Spleen (tissue), 11 donors: ENCODE results near the gene SIAH1. TPM values are rescaled to one million over a fixed set of nuclear protein-coding genes. Genes with fewer than 3 reads are reported as not detected.
A peak's percentile ranks its signal among the peaks of the same experiment; 100 is the strongest.

Source experiments
- DNase-seq: peaks from one replicate; pipeline ENCODE4 v3.0.0-alpha.2; 2020
- H3K27ac ChIP-seq, 8 donors: fragments of 200-600 bp; sonication (generic) in 7 of 8; 1 replicate in 4 of 8; 2 replicates in 4 of 8; pipeline versions ENCODE4 v1.5.0 to v1.8.0; 2016 to 2021; ENCODE audit warnings: inconsistent platforms in 4 of 8, mild to moderate bottlenecking in 4 of 8, moderate library complexity in 1 of 8
- H3K27me3 ChIP-seq, 7 donors: fragments of 200-600 bp; sonication (generic) in 6 of 7; replicated peaks in 1 of 7; 1 replicate in 4 of 7; 2 replicates in 3 of 7; pipeline versions ENCODE4 v1.5.0 to v1.8.0; 2016 to 2021; ENCODE audit warnings: inconsistent platforms in 3 of 7, mild to moderate bottlenecking in 1 of 7
- H3K36me3 ChIP-seq, 6 donors: fragments of 200-600 bp; sonication (generic) in 5 of 6; 1 replicate in 4 of 6; 2 replicates in 2 of 6; pipeline versions ENCODE4 v1.5.0 to v1.8.0; 2016 to 2021; ENCODE audit warnings: inconsistent platforms in 2 of 6
- H3K4me1 ChIP-seq, 6 donors: fragments of 200-600 bp; sonication (generic) in 5 of 6; 1 replicate in 3 of 6; 2 replicates in 3 of 6; pipeline versions ENCODE4 v1.5.0 to v1.8.0; 2016 to 2021; ENCODE audit warnings: inconsistent platforms in 3 of 6
- H3K4me3 ChIP-seq, 8 donors: fragments of 200-600 bp; sonication (generic) in 7 of 8; 1 replicate in 4 of 8; 2 replicates in 4 of 8; pipeline versions ENCODE4 v1.5.0 to v1.8.0; 2016 to 2021; ENCODE audit warnings: inconsistent platforms in 4 of 8, mild to moderate bottlenecking in 4 of 8, moderate library complexity in 2 of 8
- H3K9me3 ChIP-seq, 8 donors: fragments of 200-600 bp; sonication (generic) in 7 of 8; 1 replicate in 4 of 8; 2 replicates in 4 of 8; pipeline versions ENCODE4 v1.5.0 to v1.8.0; 2016 to 2021; ENCODE audit warnings: inconsistent platforms in 4 of 8
- CTCF ChIP-seq, 11 experiments: fragments of 200-600 bp in 7 of 11; fragments of 450-650 bp in 4 of 11; sonication (generic) in 4 of 11; IDR thresholded peaks in 8 of 11; conservative IDR thresholded peaks in 3 of 11; 1 replicate in 7 of 11; 2 replicates in 4 of 11; pipeline versions ENCODE4 v1.4.0 to v1.8.0; 2016 to 2021; ENCODE audit warnings: antibody characterized with exemption in 11 of 11, inconsistent platforms in 4 of 11, mild to moderate bottlenecking in 1 of 11
- POLR2A ChIP-seq, 3 donors: fragments of 450-650 bp; IDR thresholded peaks; one replicate each; pipeline ENCODE4 v1.5.1; 2017; ENCODE audit warnings: antibody characterized with exemption in 3 of 3, mild to moderate bottlenecking in 1 of 3
- POLR2AphosphoS5 ChIP-seq, 3 donors: sonication (generic); formaldehyde crosslinking; IDR thresholded peaks; one replicate each; pipeline ENCODE4 v1.5.1; 2017; ENCODE audit warnings: antibody characterized with exemption in 3 of 3
- WGBS, 5 donors: extraction: QIAGEN DNeasy Blood & Tissue Kit in 3 of 5; methylation state at CpG; one replicate each; pipeline versions ENCODE4 v1.1.5 to v1.1.7; 2013 to 2018; 5-methylcytosine and 5-hydroxymethylcytosine counted together
- intact Hi-C: fragments of 100-400 bp; cut with DNase I; formaldehyde crosslinking; loops from one replicate; pipeline ENCODE4 v1.15.0; 2023; ENCODE audit warnings: low total_unique reads
- polyA plus RNA-seq, 3 donors: library from polyadenylated mRNA; stranded (reverse); fragments of 200-250 nt; gene quantifications; one replicate each; pipeline ENCODE4 v1.2.1, GENCODE V29; 2013
- total RNA-seq, 7 donors: library from RNA; depleted of rRNA in 3 of 7; stranded (reverse); fragments of >200 nt in 3 of 7; fragmentation: NEBNext Ultra II Directional in 4 of 7; extraction: Animal tissue kit (Norgen Biotek cat#: 25700) in 4 of 7; gene quantifications; one replicate each; pipeline versions ENCODE4 v1.1.0 to v1.2.1, GENCODE V29; 2016 to 2021
- donor health status: healthy with polysubstance abuse.
- donor health status: DM: no; HTN: no; CAD: no; lungs with moderate emphysema.
- donor health status: DM: no; HTN: no; CAD: no.
- donor health status: Bipolar disorder and iron deficiency.
- donor health status: healthy.
- donor health status: DM: no; HTN: no; CAD: no.
- donor health status: DM: yes; HTN: yes; CAD: no.

Gene SIAH1
- total and polyA plus RNA-seq, 10 donors: 11.9 to 32.6 (median 25.5) TPM

GRCh38 chr16:48323783-48324775 lies 61.1 kb downstream of the SIAH1 start:
- Histone ChIP-seq H3K4me1 (peaks cover 2 to 21% (median 6%) of the 10 kb centered on the region in 6 donors), H3K4me3 (no peak overlapping the region), H3K27me3 (no peaks in the 10 kb centered on the region), H3K9me3 (no peaks in the 10 kb centered on the region), H3K36me3 (peaks cover 0 to 65% (median 7%) of the 10 kb centered on the region in 6 donors), H3K27ac (no peak overlapping the region)
- TF ChIP-seq POLR2A (IDR thresholded peaks at IDR 0.05) (no peak), CTCF (IDR thresholded peaks at IDR 0.05 in 8 of 11, conservative IDR thresholded peaks at IDR 0.05 in 3 of 11) (no peak), POLR2AphosphoS5 (IDR thresholded peaks at IDR 0.05) (no peak)
- intact Hi-C loops: no loop called here
- no peak for DNase-seq
- 76 to 85% (median 81%) methylated on average over 7 of the region's 7 CpGs for WGBS, 5 donors

- Histone ChIP-seq H3K9me3 (no peaks in the 10 kb centered on the region), H3K27me3 (no peaks in the 10 kb centered on the region), H3K4me3 (no peak overlapping the region), H3K4me1 (peaks cover 21 to 44% (median 26%) of the 10 kb centered on the region in 6 donors), H3K36me3 (peaks cover 0 to 54% (median 7%) of the 10 kb centered on the region in 6 donors), H3K27ac (no peak overlapping the region)
- intact Hi-C loops: no loop called here
- WGBS, 5 donors: 89 to 95% (median 94%) methylated on average over 2 of the region's 2 CpGs
- TF ChIP-seq CTCF (IDR thresholded peaks at IDR 0.05 in 8 of 11, conservative IDR thresholded peaks at IDR 0.05 in 3 of 11) (no peak), POLR2A (IDR thresholded peaks at IDR 0.05) (no peak), POLR2AphosphoS5 (IDR thresholded peaks at IDR 0.05) (no peak)
- no peak for DNase-seq
Observed at GRCh38 chr16:48321317-48322036, 63.7 kb downstream of the SIAH1 start.

- H3K27ac ChIP-seq: peak overlapping the region in 7 of 8 donors; percentile 14 to 64 (median 39)
- WGBS, 5 donors: 4 to 18% (median 5%) methylated on average over 4 of the region's 4 CpGs
- no peak for TF ChIP-seq CTCF (IDR thresholded peaks at IDR 0.05 in 8 of 11, conservative IDR thresholded peaks at IDR 0.05 in 3 of 11)
- TF ChIP-seq POLR2AphosphoS5 (IDR thresholded peaks at IDR 0.05): peak in 1 of 3 donors; percentile 40
- TF ChIP-seq POLR2A (IDR thresholded peaks at IDR 0.05): no peak
- H3K4me3 ChIP-seq: no peak overlapping the region
- intact Hi-C loops: no loop called here
- no peak for DNase-seq
- peaks cover 0 to 62% (median 6%) of the 10 kb centered on the region in 6 donors for H3K36me3 ChIP-seq
- no peaks in the 10 kb centered on the region for H3K27me3 ChIP-seq
- peaks cover 21 to 44% (median 26%) of the 10 kb centered on the region in 6 donors for H3K4me1 ChIP-seq
- H3K9me3 ChIP-seq: peaks cover 0 to 8% (median 2%) of the 10 kb centered on the region in 8 donors
Observed at GRCh38 chr16:48318630-48319029, 66.6 kb downstream of the SIAH1 start.
